ENCODE measurements around the gene TMPRSS4.

GRCh38 chr11:118076754-118077281, at the start of gene TMPRSS4:
- no peak for TF ChIP-seq EZH2 (optimal IDR thresholded peaks at IDR 0.05; ENCODE audit: low read depth, low read length)
- TF ChIP-seq, protein P1, sequence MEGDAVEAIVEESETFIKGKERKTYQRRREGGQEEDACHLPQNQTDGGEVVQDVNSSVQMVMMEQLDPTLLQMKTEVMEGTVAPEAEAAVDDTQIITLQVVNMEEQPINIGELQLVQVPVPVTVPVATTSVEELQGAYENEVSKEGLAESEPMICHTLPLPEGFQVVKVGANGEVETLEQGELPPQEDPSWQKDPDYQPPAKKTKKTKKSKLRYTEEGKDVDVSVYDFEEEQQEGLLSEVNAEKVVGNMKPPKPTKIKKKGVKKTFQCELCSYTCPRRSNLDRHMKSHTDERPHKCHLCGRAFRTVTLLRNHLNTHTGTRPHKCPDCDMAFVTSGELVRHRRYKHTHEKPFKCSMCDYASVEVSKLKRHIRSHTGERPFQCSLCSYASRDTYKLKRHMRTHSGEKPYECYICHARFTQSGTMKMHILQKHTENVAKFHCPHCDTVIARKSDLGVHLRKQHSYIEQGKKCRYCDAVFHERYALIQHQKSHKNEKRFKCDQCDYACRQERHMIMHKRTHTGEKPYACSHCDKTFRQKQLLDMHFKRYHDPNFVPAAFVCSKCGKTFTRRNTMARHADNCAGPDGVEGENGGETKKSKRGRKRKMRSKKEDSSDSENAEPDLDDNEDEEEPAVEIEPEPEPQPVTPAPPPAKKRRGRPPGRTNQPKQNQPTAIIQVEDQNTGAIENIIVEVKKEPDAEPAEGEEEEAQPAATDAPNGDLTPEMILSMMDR (IDR thresholded peaks at IDR 0.05; ENCODE audit: low read length) = no peak
- TF ChIP-seq EZH2phosphoT487 (IDR thresholded peaks at IDR 0.05; ENCODE audit: low read length) = no peak
